ENCODE measurements around the gene CACNA1G. TPM values are rescaled to one million over a fixed set of nuclear protein-coding genes. Genes with fewer than 3 reads are reported as not detected.

The CACNA1G gene
- total and polyA plus RNA-seq, 9 of the 15 experiments (the other 6 are each of a cell fraction or from before 2014, with no cell fraction given), result 0.01 TPM; not detected in 8

DNA sequence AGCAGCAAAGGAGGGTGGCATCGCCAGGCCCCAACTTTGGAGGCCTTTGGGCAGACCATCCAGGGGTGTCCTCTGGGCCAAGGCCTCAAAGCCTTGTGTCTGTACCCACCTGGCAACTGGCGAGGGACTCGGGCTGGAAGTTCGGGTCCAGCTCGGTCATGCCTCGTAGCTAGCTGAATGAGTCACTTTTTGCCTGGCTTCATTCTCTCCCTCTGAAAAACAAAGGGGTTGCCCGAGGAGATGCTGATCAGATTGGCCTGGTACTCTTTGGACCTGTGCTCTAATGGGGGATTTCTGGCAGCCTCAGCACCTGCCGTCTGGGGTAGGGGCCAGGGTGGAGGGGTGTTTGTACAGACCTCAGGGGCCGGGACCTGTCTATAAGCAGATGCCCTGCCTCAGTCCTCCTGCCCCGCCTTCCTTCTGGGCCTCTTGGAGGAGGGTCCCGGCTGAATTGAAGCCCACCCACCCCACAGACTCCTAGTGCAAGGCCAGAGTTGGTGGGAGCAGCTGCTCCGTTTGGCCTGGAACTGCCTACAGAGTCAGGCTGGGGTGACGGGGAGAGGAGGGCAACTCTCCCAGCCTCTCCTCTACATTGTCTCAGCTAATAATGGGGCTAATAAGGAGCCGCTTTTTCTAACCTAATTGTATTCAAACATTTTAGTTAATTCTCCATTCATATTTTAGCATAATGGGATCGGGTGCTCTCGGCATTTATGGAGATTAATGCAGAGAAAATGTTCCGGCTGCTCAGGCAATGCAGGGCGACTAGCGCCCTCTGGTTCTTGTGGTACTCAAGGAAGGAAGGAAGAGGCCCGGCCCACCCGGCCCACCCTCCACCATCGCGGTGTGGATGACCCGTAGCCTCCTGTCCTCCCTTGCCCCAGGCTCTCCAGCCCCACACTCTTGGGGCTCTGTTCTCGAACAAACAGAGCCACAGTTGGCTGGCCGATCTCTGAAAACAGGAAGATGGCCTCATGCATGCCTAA is 52.8 kb downstream of the CACNA1G start:
- peaks cover 0 to 23% of the 10 kb centered on the region in 2 experiments; a peak in 2 of 5 replicates for H3K4me1 ChIP-seq (replicated peaks in 1 of 2; ENCODE audit: control insufficient read depth in 2 of 2, insufficient read depth in 2 of 2, low read length in 2 of 2)
- H3K27me3 ChIP-seq (ENCODE audit: control insufficient read depth in 2 of 2, insufficient read depth in 2 of 2, low read length in 2 of 2), result peaks cover 33 to 84% of the 10 kb centered on the region in 2 experiments
- peak; percentile 58 for ATAC-seq
- H3K36me3 ChIP-seq (ENCODE audit: control insufficient read depth, insufficient read depth, low read length), result no peaks in the 10 kb centered on the region
- H3K79me2 ChIP-seq (ENCODE audit: control insufficient read depth, insufficient read depth, low read length), result no peaks in the 10 kb centered on the region
- H3K9me3 ChIP-seq (replicated peaks; ENCODE audit: control insufficient read depth, insufficient read depth, low read depth, low read length), result no peaks in the 10 kb centered on the region
- no TSS peak for BruUV-seq (replicated peaks)
- FAIRE-seq, result no peak
- no peaks in the 10 kb centered on the region for H3K9me1 ChIP-seq (ENCODE audit: control insufficient read depth, insufficient read depth, low read length)
- H3K27ac ChIP-seq (ENCODE audit: extremely low read depth, low read depth, low read length), result no peak overlapping the region
- no peak overlapping the region for H3K4me3 ChIP-seq
- ChIA-PET POLR2A (interaction anchor here (0.6 kb wide), 1 partner anchor 578 kb away, joined by 3 read pairs; no protein-coding TSS in a partner anchor), CTCF (ENCODE audit: low intra/inter-chr PET ratio) (interaction anchor here (0.7 to 1.1 kb wide), 3 partner anchors 62 to 131 kb away, joined by 3 read pairs; partner anchors contain the start of gene SPATA20)
- peaks cover 10% of the 10 kb centered on the region; the same call in 1 of the 2 replicates for H4K20me1 ChIP-seq (replicated peaks; ENCODE audit: control insufficient read depth, insufficient read depth, low read length)
- in situ Hi-C loops (cut with MboI) (no loop called here), intact Hi-C loops (cut with micrococcal nuclease) (no loop called here)
- WGBS (ENCODE audit: insufficient coverage, low coverage, missing lambda C conversion rate), result 7% methylated on average over 22 of the region's 26 CpGs
- DNase-seq (ENCODE audit: extremely low read depth in 1 of 4, low spot score in 3 of 4), result peak in 2 of 4 experiments; percentile 33 to 44
- H3K4me2 ChIP-seq (ENCODE audit: insufficient read depth, low read length), result no peak overlapping the region
- H2AFZ ChIP-seq (ENCODE audit: low read depth, low read length), result no peak overlapping the region
- no peak overlapping the region for H3K9ac ChIP-seq (ENCODE audit: insufficient read depth in 1 of 2, low read depth in 2 of 2, low read length in 2 of 2)
- TF ChIP-seq, protein P1, sequence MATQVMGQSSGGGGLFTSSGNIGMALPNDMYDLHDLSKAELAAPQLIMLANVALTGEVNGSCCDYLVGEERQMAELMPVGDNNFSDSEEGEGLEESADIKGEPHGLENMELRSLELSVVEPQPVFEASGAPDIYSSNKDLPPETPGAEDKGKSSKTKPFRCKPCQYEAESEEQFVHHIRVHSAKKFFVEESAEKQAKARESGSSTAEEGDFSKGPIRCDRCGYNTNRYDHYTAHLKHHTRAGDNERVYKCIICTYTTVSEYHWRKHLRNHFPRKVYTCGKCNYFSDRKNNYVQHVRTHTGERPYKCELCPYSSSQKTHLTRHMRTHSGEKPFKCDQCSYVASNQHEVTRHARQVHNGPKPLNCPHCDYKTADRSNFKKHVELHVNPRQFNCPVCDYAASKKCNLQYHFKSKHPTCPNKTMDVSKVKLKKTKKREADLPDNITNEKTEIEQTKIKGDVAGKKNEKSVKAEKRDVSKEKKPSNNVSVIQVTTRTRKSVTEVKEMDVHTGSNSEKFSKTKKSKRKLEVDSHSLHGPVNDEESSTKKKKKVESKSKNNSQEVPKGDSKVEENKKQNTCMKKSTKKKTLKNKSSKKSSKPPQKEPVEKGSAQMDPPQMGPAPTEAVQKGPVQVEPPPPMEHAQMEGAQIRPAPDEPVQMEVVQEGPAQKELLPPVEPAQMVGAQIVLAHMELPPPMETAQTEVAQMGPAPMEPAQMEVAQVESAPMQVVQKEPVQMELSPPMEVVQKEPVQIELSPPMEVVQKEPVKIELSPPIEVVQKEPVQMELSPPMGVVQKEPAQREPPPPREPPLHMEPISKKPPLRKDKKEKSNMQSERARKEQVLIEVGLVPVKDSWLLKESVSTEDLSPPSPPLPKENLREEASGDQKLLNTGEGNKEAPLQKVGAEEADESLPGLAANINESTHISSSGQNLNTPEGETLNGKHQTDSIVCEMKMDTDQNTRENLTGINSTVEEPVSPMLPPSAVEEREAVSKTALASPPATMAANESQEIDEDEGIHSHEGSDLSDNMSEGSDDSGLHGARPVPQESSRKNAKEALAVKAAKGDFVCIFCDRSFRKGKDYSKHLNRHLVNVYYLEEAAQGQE (IDR thresholded peaks at IDR 0.05; ENCODE audit: borderline replicate concordance), result peak; percentile 26; the same call in 1 of the 2 replicates
- TF ChIP-seq, protein P1 (CRISPR knock-in tag; IDR thresholded peaks at IDR 0.05; ENCODE audit: low read depth), result no peak
- TF ChIP-seq RNF2 (IDR thresholded peaks at IDR 0.05), result no peak
- TF ChIP-seq, protein P2, sequence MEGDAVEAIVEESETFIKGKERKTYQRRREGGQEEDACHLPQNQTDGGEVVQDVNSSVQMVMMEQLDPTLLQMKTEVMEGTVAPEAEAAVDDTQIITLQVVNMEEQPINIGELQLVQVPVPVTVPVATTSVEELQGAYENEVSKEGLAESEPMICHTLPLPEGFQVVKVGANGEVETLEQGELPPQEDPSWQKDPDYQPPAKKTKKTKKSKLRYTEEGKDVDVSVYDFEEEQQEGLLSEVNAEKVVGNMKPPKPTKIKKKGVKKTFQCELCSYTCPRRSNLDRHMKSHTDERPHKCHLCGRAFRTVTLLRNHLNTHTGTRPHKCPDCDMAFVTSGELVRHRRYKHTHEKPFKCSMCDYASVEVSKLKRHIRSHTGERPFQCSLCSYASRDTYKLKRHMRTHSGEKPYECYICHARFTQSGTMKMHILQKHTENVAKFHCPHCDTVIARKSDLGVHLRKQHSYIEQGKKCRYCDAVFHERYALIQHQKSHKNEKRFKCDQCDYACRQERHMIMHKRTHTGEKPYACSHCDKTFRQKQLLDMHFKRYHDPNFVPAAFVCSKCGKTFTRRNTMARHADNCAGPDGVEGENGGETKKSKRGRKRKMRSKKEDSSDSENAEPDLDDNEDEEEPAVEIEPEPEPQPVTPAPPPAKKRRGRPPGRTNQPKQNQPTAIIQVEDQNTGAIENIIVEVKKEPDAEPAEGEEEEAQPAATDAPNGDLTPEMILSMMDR (IDR thresholded peaks at IDR 0.05 in 2 of 3, conservative IDR thresholded peaks at IDR 0.05 in 1 of 3; ENCODE audit: insufficient read depth in 2 of 3, low read depth in 1 of 3, low read length in 3 of 3), result peak in 2 of 3 experiments; percentile 19 to 48; a peak in 3 of 6 replicates
- TF ChIP-seq, protein P3, sequence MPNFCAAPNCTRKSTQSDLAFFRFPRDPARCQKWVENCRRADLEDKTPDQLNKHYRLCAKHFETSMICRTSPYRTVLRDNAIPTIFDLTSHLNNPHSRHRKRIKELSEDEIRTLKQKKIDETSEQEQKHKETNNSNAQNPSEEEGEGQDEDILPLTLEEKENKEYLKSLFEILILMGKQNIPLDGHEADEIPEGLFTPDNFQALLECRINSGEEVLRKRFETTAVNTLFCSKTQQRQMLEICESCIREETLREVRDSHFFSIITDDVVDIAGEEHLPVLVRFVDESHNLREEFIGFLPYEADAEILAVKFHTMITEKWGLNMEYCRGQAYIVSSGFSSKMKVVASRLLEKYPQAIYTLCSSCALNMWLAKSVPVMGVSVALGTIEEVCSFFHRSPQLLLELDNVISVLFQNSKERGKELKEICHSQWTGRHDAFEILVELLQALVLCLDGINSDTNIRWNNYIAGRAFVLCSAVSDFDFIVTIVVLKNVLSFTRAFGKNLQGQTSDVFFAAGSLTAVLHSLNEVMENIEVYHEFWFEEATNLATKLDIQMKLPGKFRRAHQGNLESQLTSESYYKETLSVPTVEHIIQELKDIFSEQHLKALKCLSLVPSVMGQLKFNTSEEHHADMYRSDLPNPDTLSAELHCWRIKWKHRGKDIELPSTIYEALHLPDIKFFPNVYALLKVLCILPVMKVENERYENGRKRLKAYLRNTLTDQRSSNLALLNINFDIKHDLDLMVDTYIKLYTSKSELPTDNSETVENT (CRISPR knock-in tag; IDR thresholded peaks at IDR 0.05), result no peak
